ENCODE measurements around the gene ANKRD55. TPM values are rescaled to one million over a fixed set of nuclear protein-coding genes. Genes with fewer than 3 reads are reported as not detected.

ANKRD55 gene
- total and polyA plus RNA-seq, 2 of the 8 experiments (the other 6 are each of a cell fraction or from before 2014, with no cell fraction given) = not detected

- Histone ChIP-seq H3K36me3 (ENCODE audit: control insufficient read depth in 2 of 4, insufficient read depth in 4 of 4, low read length in 3 of 4) (no peaks in the 10 kb centered on the region), H2AK5ac (ENCODE audit: low read depth, low read length) (no peak overlapping the region), H3K4me2 (ENCODE audit: insufficient read depth in 1 of 2, low read depth in 2 of 2, low read length in 2 of 2) (no peak overlapping the region), H3K4me1 (replicated peaks in 1 of 4; ENCODE audit: control insufficient read depth in 3 of 4, insufficient read depth in 4 of 4, low read length in 3 of 4) (no peaks in the 10 kb centered on the region), H3K23me2 (ENCODE audit: low read depth, low read length) (no peaks in the 10 kb centered on the region), H4K20me1 (replicated peaks in 1 of 2; ENCODE audit: control insufficient read depth in 1 of 2, insufficient read depth in 2 of 2, low read length in 2 of 2) (no peaks in the 10 kb centered on the region), H3K27me3 (replicated peaks in 1 of 4; ENCODE audit: control insufficient read depth in 3 of 4, extremely low read depth in 1 of 4, insufficient read depth in 3 of 4, low read length in 3 of 4) (no peaks in the 10 kb centered on the region), H3K9me3 (ENCODE audit: insufficient read depth in 2 of 2, low read depth in 1 of 2, low read length in 1 of 2) (no peaks in the 10 kb centered on the region), H3K9ac (replicated peaks in 1 of 4; ENCODE audit: extremely low read depth in 1 of 4, low read depth in 3 of 4, low read length in 3 of 4) (no peak overlapping the region), H2BK5ac (ENCODE audit: low read depth, low read length) (no peak overlapping the region), H2AFZ (ENCODE audit: low read length) (no peak overlapping the region), H4K5ac (ENCODE audit: insufficient read length, low read depth, low read length) (no peak overlapping the region), H3K14ac (ENCODE audit: insufficient read length) (no peak overlapping the region), H3K4me3 (ENCODE audit: extremely low read depth in 1 of 4, insufficient read depth in 2 of 4, low read depth in 3 of 4, low read length in 4 of 4) (no peak overlapping the region), H3K18ac (ENCODE audit: extremely low read depth, low read length) (no peak overlapping the region), H2BK20ac (ENCODE audit: low read length) (no peak overlapping the region), H2BK15ac (ENCODE audit: low read length) (no peak overlapping the region), H3K79me2 (ENCODE audit: control insufficient read depth in 1 of 2, insufficient read depth in 2 of 2, low read length in 2 of 2) (no peaks in the 10 kb centered on the region), H2BK12ac (ENCODE audit: low read depth, low read length) (no peak overlapping the region), H4K91ac (replicated peaks; ENCODE audit: insufficient read length, low read length) (no peak overlapping the region), H3K79me1 (ENCODE audit: low read depth, low read length) (no peaks in the 10 kb centered on the region), H2BK120ac (replicated peaks; ENCODE audit: low read depth, low read length) (no peak overlapping the region), H3K23ac (ENCODE audit: insufficient read length) (no peak overlapping the region), H3K27ac (ENCODE audit: low read depth, low read length) (no peak overlapping the region), H3K56ac (replicated peaks; ENCODE audit: insufficient read length, low read depth, low read length) (no peak overlapping the region), H4K8ac (ENCODE audit: extremely low read depth, insufficient read depth, low read length) (no peak overlapping the region), H3K4ac (replicated peaks; ENCODE audit: insufficient read length, low read depth, low read length) (no peak overlapping the region)
- no peak for TF ChIP-seq RBBP5 (IDR thresholded peaks at IDR 0.05; ENCODE audit: borderline replicate concordance, low read depth, low read length)
- no peak for TF ChIP-seq USF2 (IDR thresholded peaks at IDR 0.05; ENCODE audit: low read length)
- no peak for TF ChIP-seq SP4 (IDR thresholded peaks at IDR 0.05; ENCODE audit: low read length)
- no peak for TF ChIP-seq SP2 (IDR thresholded peaks at IDR 0.05; ENCODE audit: low read length)
- TF ChIP-seq KDM1A (IDR thresholded peaks at IDR 0.05; ENCODE audit: borderline replicate concordance, low read length) = no peak
- TF ChIP-seq CTBP2 (IDR thresholded peaks at IDR 0.05; ENCODE audit: borderline replicate concordance, insufficient read depth, insufficient read length, low read length) = no peak
- no peak for TF ChIP-seq FOSL1 (IDR thresholded peaks at IDR 0.05; ENCODE audit: insufficient read depth, low read depth, low read length)
- no peak for TF ChIP-seq TAF7 (optimal IDR thresholded peaks at IDR 0.05; ENCODE audit: borderline replicate concordance, low read depth, low read length)
- FAIRE-seq = no peak
- ChIA-PET POLR2A (ENCODE audit: partially characterized antibody) (no interaction called here), CTCF (ENCODE audit: partially characterized antibody) (interaction anchor here (0.9 to 5.4 kb wide), 10 partner anchors 8 to 630 kb away, joined by 3 to 146 read pairs (median 4); no protein-coding TSS in a partner anchor)
- DNase-seq (ENCODE audit: low read depth in 1 of 2, low spot score in 2 of 2) = no peak
- WGBS, 2 experiments (ENCODE audit: extremely low coverage in 1 of 2, insufficient coverage in 1 of 2, insufficient read length in 1 of 2, insufficient replicate concordance in 2 of 2, low coverage in 1 of 2, low lambda C conversion rate in 2 of 2, missing lambda C conversion rate in 1 of 2) = 94% methylated on average over 2 of the region's 2 CpGs; no CpG with 5 or more reads in 1 of the 2 experiments
These were observed 39.6 kb upstream of the ANKRD55 start for GRCh38 chr5:56272765-56273164.
